Ascending aorta (tissue), 2 donors: Measurements from ENCODE around the gene SLC24A3. TPM values are rescaled to one million over a fixed set of nuclear protein-coding genes. Genes with fewer than 3 reads are reported as not detected.
A peak's percentile ranks its signal among the peaks of the same experiment; 100 is the strongest.

Source experiments
- DNase-seq, 2 donors: peaks; one replicate each; pipeline ENCODE4 v3.0.0-alpha.2; 2019; ENCODE audit warnings: low spot score in 2 of 2
- H3K27ac ChIP-seq, 2 donors: fragments of 200-600 bp; sonication (generic); one replicate each; pipeline ENCODE4 v1.5.1; 2016 to 2017; ENCODE audit warnings: mild to moderate bottlenecking in 1 of 2
- H3K27me3 ChIP-seq: fragments of 200-600 bp; sonication (generic); one replicate; pipeline ENCODE4 v1.5.1; 2017
- H3K36me3 ChIP-seq, 2 donors: fragments of 200-600 bp; sonication (generic); one replicate each; pipeline ENCODE4 v1.5.1; 2016
- H3K4me1 ChIP-seq, 2 donors: fragments of 200-600 bp; sonication (generic); one replicate each; pipeline ENCODE4 v1.5.1; 2016 to 2017; ENCODE audit warnings: mild to moderate bottlenecking in 1 of 2
- H3K4me3 ChIP-seq, 2 donors: fragments of 200-600 bp; sonication (generic); one replicate each; pipeline ENCODE4 v1.5.1; 2016 to 2017; ENCODE audit warnings: mild to moderate bottlenecking in 1 of 2
- H3K9me3 ChIP-seq, 2 donors: fragments of 200-600 bp; sonication (generic); one replicate each; pipeline ENCODE4 v1.5.1; 2016
- intact Hi-C: fragments of 100-400 bp; cut with DNase I; formaldehyde crosslinking; loops from one replicate; pipeline ENCODE4 v1.15.1; 2023
- total RNA-seq: library from RNA; depleted of rRNA; stranded (reverse); fragments of >200 nt; gene quantifications from one replicate; pipeline ENCODE4 v1.1.0, GENCODE V29; 2016
- TF ChIP-seq, protein P1 (sequence below), 3 experiments: fragments of 200-600 bp in 2 of 3; fragments of 450-650 bp in 1 of 3; sonication (generic) in 2 of 3; IDR thresholded peaks; one replicate each; pipeline ENCODE4 v1.5.1; 2016 to 2019; ENCODE audit warnings: antibody characterized with exemption in 3 of 3, mild to moderate bottlenecking in 1 of 3, moderate library complexity in 1 of 3

Gene SLC24A3
- total RNA-seq, 1 donor from 2014 or later = 12.9 TPM

DNA sequence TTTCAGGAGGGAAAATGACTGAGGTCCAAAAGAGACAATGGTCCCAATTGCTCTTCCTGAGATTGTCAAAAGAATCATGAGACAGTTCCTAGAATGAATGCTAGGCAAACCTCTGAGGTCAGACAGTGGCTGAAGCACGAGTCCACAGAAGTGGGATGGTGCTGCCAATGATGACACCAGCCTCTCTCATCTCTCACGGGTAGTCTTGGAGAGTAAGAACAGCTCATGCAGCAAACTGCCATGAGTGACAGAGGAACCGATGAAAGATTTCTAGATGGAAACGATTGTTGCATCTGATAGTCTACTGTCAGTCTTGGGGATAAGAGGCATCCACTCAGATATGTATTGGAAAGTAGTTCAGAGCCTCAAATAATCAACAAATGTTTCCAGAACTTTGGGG, 188.7 kb downstream of the SLC24A3 start:
- H3K4me1 ChIP-seq = no peaks in the 10 kb centered on the region
- DNase-seq = no peak
- H3K9me3 ChIP-seq = peaks cover 0 to 17% of the 10 kb centered on the region in 2 donors
- H3K27ac ChIP-seq = no peak overlapping the region
- TF ChIP-seq, protein P1, sequence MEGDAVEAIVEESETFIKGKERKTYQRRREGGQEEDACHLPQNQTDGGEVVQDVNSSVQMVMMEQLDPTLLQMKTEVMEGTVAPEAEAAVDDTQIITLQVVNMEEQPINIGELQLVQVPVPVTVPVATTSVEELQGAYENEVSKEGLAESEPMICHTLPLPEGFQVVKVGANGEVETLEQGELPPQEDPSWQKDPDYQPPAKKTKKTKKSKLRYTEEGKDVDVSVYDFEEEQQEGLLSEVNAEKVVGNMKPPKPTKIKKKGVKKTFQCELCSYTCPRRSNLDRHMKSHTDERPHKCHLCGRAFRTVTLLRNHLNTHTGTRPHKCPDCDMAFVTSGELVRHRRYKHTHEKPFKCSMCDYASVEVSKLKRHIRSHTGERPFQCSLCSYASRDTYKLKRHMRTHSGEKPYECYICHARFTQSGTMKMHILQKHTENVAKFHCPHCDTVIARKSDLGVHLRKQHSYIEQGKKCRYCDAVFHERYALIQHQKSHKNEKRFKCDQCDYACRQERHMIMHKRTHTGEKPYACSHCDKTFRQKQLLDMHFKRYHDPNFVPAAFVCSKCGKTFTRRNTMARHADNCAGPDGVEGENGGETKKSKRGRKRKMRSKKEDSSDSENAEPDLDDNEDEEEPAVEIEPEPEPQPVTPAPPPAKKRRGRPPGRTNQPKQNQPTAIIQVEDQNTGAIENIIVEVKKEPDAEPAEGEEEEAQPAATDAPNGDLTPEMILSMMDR (IDR thresholded peaks at IDR 0.05) = no peak
- H3K4me3 ChIP-seq = no peak overlapping the region
- H3K27me3 ChIP-seq = no peaks in the 10 kb centered on the region
- H3K36me3 ChIP-seq = no peaks in the 10 kb centered on the region
- intact Hi-C loops = no loop called here

DNA sequence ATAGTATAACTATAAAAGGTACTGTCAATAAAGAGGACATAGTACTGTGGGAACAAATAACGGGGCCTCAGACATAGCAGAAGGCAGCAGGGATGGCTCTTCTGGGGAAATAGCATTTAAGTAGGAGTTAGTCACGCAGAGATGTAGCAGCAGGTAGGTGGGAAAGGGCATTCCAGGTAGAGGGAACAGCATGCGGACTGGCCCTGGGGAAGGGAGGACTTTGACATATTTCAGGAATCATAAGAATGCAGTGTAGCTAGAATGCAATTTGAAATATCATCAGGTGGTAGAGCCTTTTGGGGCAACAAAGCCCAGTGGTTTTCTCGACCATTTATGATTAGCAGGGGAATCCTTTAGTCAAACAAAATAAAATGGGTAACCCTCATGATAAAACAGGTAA, 191.1 kb downstream of the SLC24A3 start:
- Histone ChIP-seq H3K4me3 (no peak overlapping the region), H3K27me3 (no peaks in the 10 kb centered on the region), H3K36me3 (no peaks in the 10 kb centered on the region), H3K27ac (no peak overlapping the region), H3K9me3 (peaks cover 0 to 8% of the 10 kb centered on the region in 2 donors), H3K4me1 (no peaks in the 10 kb centered on the region)
- TF ChIP-seq, protein P1 (IDR thresholded peaks at IDR 0.05) = no peak
- DNase-seq = no peak
- intact Hi-C loops = no loop called here

DNA sequence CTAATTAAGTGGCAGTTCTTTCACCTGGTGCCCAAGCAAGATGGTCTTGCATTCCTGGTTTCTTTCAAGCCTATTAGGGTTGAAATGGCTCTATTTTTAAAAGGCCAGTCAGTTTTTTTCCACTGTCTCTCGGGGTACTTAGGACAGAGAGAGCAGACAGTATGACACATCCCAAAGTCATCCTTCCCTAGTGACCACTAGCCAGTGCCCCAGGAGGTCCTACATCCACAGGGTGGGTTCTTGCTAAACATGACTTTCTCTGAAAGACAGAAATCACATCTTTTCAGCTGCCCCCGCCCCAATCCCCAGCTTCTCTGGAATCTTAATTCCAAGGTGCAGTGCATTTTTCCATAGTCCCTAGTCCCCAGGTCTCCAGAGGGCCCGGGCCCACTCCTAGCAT, 192.4 kb downstream of the SLC24A3 start:
- no peak overlapping the region for H3K27ac ChIP-seq
- no peak for DNase-seq
- H3K9me3 ChIP-seq = no peaks in the 10 kb centered on the region
- H3K4me1 ChIP-seq = no peaks in the 10 kb centered on the region
- TF ChIP-seq, protein P1 (IDR thresholded peaks at IDR 0.05) = no peak
- H3K27me3 ChIP-seq = no peaks in the 10 kb centered on the region
- no peak overlapping the region for H3K4me3 ChIP-seq
- no peaks in the 10 kb centered on the region for H3K36me3 ChIP-seq
- intact Hi-C loops = no loop called here

DNA sequence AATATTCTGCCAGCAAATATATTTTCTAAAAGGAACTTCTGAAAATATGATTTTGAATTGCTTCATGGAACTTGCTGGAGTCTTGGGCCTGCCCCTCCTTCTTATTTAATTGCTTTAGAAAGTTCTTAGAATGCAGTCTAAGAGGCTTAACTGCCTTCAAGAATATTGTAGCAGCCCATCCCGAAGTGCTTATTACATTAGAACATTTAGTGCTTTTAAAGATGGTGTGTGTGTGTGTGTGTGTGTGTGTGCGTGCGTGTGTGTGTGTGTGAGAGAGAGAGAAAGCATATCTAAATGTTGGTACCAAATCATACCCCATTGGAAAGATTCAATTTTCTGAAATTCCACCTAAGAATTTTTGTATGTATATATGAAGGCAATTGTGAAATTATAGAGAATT, 193.5 kb downstream of the SLC24A3 start:
- Histone ChIP-seq H3K27me3 (no peaks in the 10 kb centered on the region), H3K9me3 (no peaks in the 10 kb centered on the region), H3K4me3 (no peak overlapping the region), H3K27ac (no peak overlapping the region), H3K36me3 (no peaks in the 10 kb centered on the region), H3K4me1 (no peaks in the 10 kb centered on the region)
- intact Hi-C loops = no loop called here
- TF ChIP-seq, protein P1 (IDR thresholded peaks at IDR 0.05) = no peak
- no peak for DNase-seq

DNA sequence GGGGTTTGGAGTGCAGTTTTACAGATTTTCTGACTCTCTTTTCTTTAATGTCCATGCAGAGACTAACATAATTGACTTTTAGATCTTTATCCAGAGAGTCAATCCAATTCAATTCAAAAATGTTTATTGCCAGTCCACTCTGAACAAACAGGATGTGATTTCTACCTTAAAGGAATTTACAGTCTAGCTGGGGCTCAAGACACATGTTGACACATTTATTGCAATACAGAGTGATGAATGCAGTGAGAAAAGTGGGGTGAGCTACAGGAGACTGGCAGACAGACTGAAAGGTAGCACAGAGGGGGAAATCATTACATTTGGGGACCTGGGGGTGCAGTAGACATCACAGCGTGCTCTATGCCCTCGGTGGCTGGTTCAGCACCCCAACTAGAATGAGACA, 193.9 kb downstream of the SLC24A3 start:
- H3K27ac ChIP-seq = no peak overlapping the region
- DNase-seq = no peak
- H3K4me3 ChIP-seq = no peak overlapping the region
- intact Hi-C loops = no loop called here
- H3K27me3 ChIP-seq = no peaks in the 10 kb centered on the region
- no peaks in the 10 kb centered on the region for H3K4me1 ChIP-seq
- TF ChIP-seq, protein P1 (IDR thresholded peaks at IDR 0.05) = no peak
- no peaks in the 10 kb centered on the region for H3K36me3 ChIP-seq
- H3K9me3 ChIP-seq = no peaks in the 10 kb centered on the region

DNA sequence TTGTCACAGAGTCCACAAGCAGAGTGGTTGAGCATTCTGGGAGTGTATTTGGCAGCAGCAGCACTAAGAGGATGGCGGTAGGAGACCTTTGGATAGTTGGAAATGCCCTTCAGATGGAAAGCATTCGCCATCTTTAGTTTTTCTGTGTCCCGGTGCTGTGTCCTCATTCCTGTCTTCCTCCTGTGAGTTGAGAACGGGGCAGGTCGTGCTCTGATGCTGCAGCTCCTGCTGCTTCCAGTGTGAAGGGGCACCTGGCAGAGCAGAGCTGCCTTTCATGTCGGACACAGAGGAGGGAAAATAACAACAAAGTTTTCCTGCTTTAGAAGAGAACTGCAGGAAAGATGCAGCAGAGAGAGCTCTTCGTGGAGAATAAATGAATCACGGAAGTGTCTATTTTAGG, 194.8 kb downstream of the SLC24A3 start:
- peak overlapping the region in 1 of 2 donors; percentile 1 for H3K27ac ChIP-seq
- intact Hi-C loops = no loop called here
- no peak overlapping the region for H3K4me3 ChIP-seq
- no peak for DNase-seq
- H3K27me3 ChIP-seq = no peaks in the 10 kb centered on the region
- no peaks in the 10 kb centered on the region for H3K4me1 ChIP-seq
- H3K9me3 ChIP-seq = no peaks in the 10 kb centered on the region
- TF ChIP-seq, protein P1 (IDR thresholded peaks at IDR 0.05) = no peak
- no peaks in the 10 kb centered on the region for H3K36me3 ChIP-seq
